Measurements from ENCODE around the gene USP36. TPM values are rescaled to one million over a fixed set of nuclear protein-coding genes. Genes with fewer than 3 reads are reported as not detected.

The USP36 gene
- total RNA-seq, 4 donors from 2014 or later = 28.5 to 96.5 (median 63.5) TPM

- intact Hi-C loops (cut with DNase I; ENCODE audit: low total_unique reads) (no loop called here), in situ Hi-C loops (cut with MboI; ENCODE audit: low pct_ligation_motif_present in 1 of 4, low pct_unique_long_range_greater_than_20kb in 1 of 4, low sequenced_read_pairs in 3 of 4) (no loop called here)
- no peak for DNase-seq
- H3K36me3 ChIP-seq = no peaks in the 10 kb centered on the region
- peaks cover 17 to 47% (median 23%) of the 10 kb centered on the region in 4 donors for H3K4me1 ChIP-seq
- H3K9me3 ChIP-seq = no peaks in the 10 kb centered on the region
- H3K4me3 ChIP-seq = no peak overlapping the region
- TF ChIP-seq POLR2AphosphoS5 (IDR thresholded peaks at IDR 0.05) (no peak), POLR2A (IDR thresholded peaks at IDR 0.05) (no peak), EP300 (IDR thresholded peaks at IDR 0.05; ENCODE audit: low read depth) (no peak), CTCF (IDR thresholded peaks at IDR 0.05) (no peak)
- 46 to 70% methylated on average over 4 to 9 of the region's 9 CpGs for WGBS, 2 donors (ENCODE audit: low coverage in 1 of 2)
- peak overlapping the region; percentile 33 to 68 (median 47) for H3K27ac ChIP-seq
- H3K27me3 ChIP-seq = no peaks in the 10 kb centered on the region
Measured at GRCh38 chr17:78875363-78876093, 34.9 kb upstream of the USP36 start.

DNA sequence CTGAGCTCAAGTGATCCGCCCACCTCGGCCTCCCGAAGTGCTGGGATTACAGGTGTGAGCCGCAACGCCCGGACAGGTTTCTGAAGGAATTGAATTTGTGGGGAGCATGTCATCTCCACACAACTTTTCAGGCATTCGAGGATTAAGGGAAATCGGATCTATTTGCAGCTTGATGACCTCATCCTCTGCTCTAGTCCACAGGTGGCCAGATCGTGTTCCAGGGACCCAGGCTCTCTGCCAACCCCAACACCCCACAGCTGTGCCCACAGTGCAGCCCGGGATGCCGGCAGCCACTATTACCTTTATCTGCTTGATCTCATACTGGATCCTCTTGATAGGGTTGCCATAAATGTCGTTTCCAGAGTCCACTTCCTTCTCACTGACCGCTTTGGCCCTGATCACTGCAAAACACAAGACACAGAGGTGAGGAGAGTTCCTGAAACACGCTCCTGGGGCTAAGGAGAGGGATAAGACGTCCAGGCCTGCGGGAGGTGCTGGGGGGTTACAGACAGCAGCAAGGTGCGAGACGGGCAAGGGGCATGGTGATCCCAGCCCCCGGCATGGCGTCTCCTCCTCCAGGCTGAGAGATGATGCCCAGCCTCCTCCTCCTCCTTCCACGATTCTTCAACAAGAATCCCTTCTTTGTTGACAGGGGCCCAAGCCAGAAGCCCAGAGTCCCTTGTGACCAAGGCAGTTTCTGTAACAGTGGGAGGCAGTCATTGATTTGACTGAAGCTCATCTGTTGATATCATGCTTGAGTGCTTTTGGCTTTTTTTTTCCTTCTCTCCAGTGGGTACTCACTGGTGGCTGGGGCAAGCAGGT lies 33.1 kb upstream of the USP36 start:
- no peak for DNase-seq
- in situ Hi-C loops (cut with MboI; ENCODE audit: low pct_ligation_motif_present in 1 of 4, low pct_unique_long_range_greater_than_20kb in 1 of 4, low sequenced_read_pairs in 3 of 4) (no loop called here), intact Hi-C loops (cut with DNase I; ENCODE audit: low total_unique reads) (no loop called here)
- H3K4me3 ChIP-seq = no peak overlapping the region
- 53 to 71% methylated on average over 11 to 21 of the region's 21 CpGs for WGBS, 2 donors (ENCODE audit: low coverage in 1 of 2)
- H3K4me1 ChIP-seq = peaks cover 4 to 31% (median 16%) of the 10 kb centered on the region in 4 donors
- H3K9me3 ChIP-seq = no peaks in the 10 kb centered on the region
- no peaks in the 10 kb centered on the region for H3K27me3 ChIP-seq
- no peaks in the 10 kb centered on the region for H3K36me3 ChIP-seq
- TF ChIP-seq POLR2AphosphoS5 (IDR thresholded peaks at IDR 0.05) (no peak), POLR2A (IDR thresholded peaks at IDR 0.05) (no peak), EP300 (IDR thresholded peaks at IDR 0.05; ENCODE audit: low read depth) (no peak)
- peak overlapping the region in 3 of 4 donors; percentile 33 to 56 (median 38) for H3K27ac ChIP-seq

DNA sequence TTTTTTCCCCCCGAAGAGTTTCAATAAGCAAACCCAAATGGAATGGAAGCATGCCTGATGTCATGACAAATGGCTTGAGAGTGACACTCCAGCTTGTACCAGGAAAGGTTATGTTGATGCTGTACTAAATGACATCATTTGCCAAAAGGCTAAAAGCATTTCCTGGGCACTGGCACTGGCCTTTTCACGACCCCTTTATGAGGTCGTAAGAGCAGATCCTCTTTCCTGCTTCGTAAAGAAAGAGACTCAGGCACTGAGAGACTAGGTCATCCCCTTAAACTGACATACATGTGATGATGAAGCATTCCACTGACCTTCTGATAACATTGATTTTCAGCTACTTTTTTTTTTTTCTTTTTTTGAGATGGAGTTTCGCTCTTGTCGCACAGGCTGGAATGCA lies 31.9 kb upstream of the USP36 start:
- Histone ChIP-seq H3K27ac (peak overlapping the region in 1 of 4 donors; percentile 6), H3K4me1 (peaks cover 4 to 30% (median 16%) of the 10 kb centered on the region in 4 donors), H3K9me3 (no peaks in the 10 kb centered on the region), H3K4me3 (no peak overlapping the region), H3K36me3 (no peaks in the 10 kb centered on the region), H3K27me3 (no peaks in the 10 kb centered on the region)
- no peak for DNase-seq
- intact Hi-C loops (cut with DNase I; ENCODE audit: low total_unique reads) = no loop called here
- TF ChIP-seq POLR2A (IDR thresholded peaks at IDR 0.05) (no peak), CTCF (IDR thresholded peaks at IDR 0.05) (no peak), POLR2AphosphoS5 (IDR thresholded peaks at IDR 0.05) (no peak), EP300 (IDR thresholded peaks at IDR 0.05; ENCODE audit: low read depth) (no peak)
- 82 to 100% methylated on average over 2 to 6 of the region's 6 CpGs for WGBS, 2 donors (ENCODE audit: low coverage in 1 of 2)
- in situ Hi-C loops (cut with MboI; ENCODE audit: low pct_ligation_motif_present in 1 of 4, low pct_unique_long_range_greater_than_20kb in 1 of 4, low sequenced_read_pairs in 3 of 4) = no loop called here

GRCh38 chr17:78870621-78871020 lies 30.0 kb upstream of the USP36 start:
- no peak overlapping the region for H3K4me3 ChIP-seq
- in situ Hi-C loops (cut with MboI; ENCODE audit: low pct_ligation_motif_present in 1 of 4, low pct_unique_long_range_greater_than_20kb in 1 of 4, low sequenced_read_pairs in 3 of 4) = no loop called here
- H3K36me3 ChIP-seq = no peaks in the 10 kb centered on the region
- intact Hi-C loops (cut with DNase I; ENCODE audit: low total_unique reads) = no loop called here
- H3K4me1 ChIP-seq = peaks cover 7 to 27% (median 11%) of the 10 kb centered on the region in 4 donors
- no peak overlapping the region for H3K27ac ChIP-seq
- H3K27me3 ChIP-seq = no peaks in the 10 kb centered on the region
- no peak for TF ChIP-seq POLR2AphosphoS5 (IDR thresholded peaks at IDR 0.05)
- no peak for TF ChIP-seq POLR2A (IDR thresholded peaks at IDR 0.05)
- TF ChIP-seq EP300 (IDR thresholded peaks at IDR 0.05; ENCODE audit: low read depth) = no peak
- TF ChIP-seq CTCF (IDR thresholded peaks at IDR 0.05) = no peak
- DNase-seq = no peak
- H3K9me3 ChIP-seq = no peaks in the 10 kb centered on the region
- 57 to 85% methylated on average over 2 to 15 of the region's 15 CpGs for WGBS, 2 donors (ENCODE audit: low coverage in 1 of 2)
